ENCODE measurements around the gene APH1B.

Gene APH1B

GRCh38 chr15:63254991-63255390 is 22.4 kb upstream of the APH1B start:
- no peak for DNase-seq

- DNase-seq, result no peak
These were observed 21.9 kb upstream of the APH1B start for GRCh38 chr15:63255489-63255990.

- no peak for DNase-seq
These were observed 20.8 kb upstream of the APH1B start for GRCh38 chr15:63256433-63257274.

GRCh38 chr15:63258658-63259057 is 18.7 kb upstream of the APH1B start:
- no peak for DNase-seq

- no peak for DNase-seq
These were observed 16.6 kb upstream of the APH1B start for GRCh38 chr15:63260791-63261190.

GRCh38 chr15:63261311-63261710 is 16.1 kb upstream of the APH1B start:
- DNase-seq, result no peak

- no peak for DNase-seq
These were observed 13.9 kb upstream of the APH1B start for GRCh38 chr15:63263519-63263918.

GRCh38 chr15:63264688-63265293 is 12.6 kb upstream of the APH1B start:
- no peak for DNase-seq

GRCh38 chr15:63274427-63274826 is 3.0 kb upstream of the APH1B start:
- no peak for DNase-seq

- DNase-seq, result no peak
These were observed 915 bp upstream of the APH1B start for GRCh38 chr15:63276342-63277037.

- no peak for DNase-seq
These were observed 570 bp downstream of the APH1B start for GRCh38 chr15:63277893-63278456.

- DNase-seq, result no peak
These were observed 5.7 kb downstream of the APH1B start for GRCh38 chr15:63283126-63283525.

- DNase-seq, result no peak
These were observed 6.9 kb downstream of the APH1B start for GRCh38 chr15:63284335-63284734.

- no peak for DNase-seq
These were observed 9.7 kb downstream of the APH1B start for GRCh38 chr15:63287109-63287508.

- DNase-seq, result no peak
These were observed 10.9 kb downstream of the APH1B start for GRCh38 chr15:63288342-63288741.

GRCh38 chr15:63288778-63289378 is 11.5 kb downstream of the APH1B start:
- DNase-seq, result no peak

GRCh38 chr15:63291507-63291906 is 14.1 kb downstream of the APH1B start:
- no peak for DNase-seq

GRCh38 chr15:63292241-63292640 is 14.8 kb downstream of the APH1B start:
- DNase-seq, result no peak

GRCh38 chr15:63292771-63293170 is 15.4 kb downstream of the APH1B start:
- no peak for DNase-seq

- DNase-seq, result no peak
These were observed 17.0 kb downstream of the APH1B start for GRCh38 chr15:63294359-63294758.

GRCh38 chr15:63295341-63295740 is 17.9 kb downstream of the APH1B start:
- DNase-seq, result no peak

- no peak for DNase-seq
These were observed 18.8 kb downstream of the APH1B start for GRCh38 chr15:63296195-63296594.

All from GOT3 (cell line).